HCT116 (cell line): ENCODE results near the gene SHF. TPM values are rescaled to one million over a fixed set of nuclear protein-coding genes. Genes with fewer than 3 reads are reported as not detected.

Source experiments
- ATAC-seq: fragments of 200-7000 bp; cut with Tn5 transposase; 2 replicates; pipeline ENCODE4 v1.9.1; 2020; ENCODE audit warnings: mild to moderate bottlenecking, moderate library complexity
- BruUV-seq: library from RNA; stranded (reverse); fragments of 400-500 nt; replicated peaks from 2 replicates; lab custom pipeline; 2021; lab: Mats Ljungman, UMichigan
- CTCF ChIA-PET: fragments of 300-600 bp; sonication (Branson Sonifier 250); formaldehyde crosslinking; loops from one replicate; lab custom pipeline; 2021; ENCODE audit warnings: antibody characterized with exemption; lab: Charles Lee
- POLR2A ChIA-PET: fragments of 300-600, 350-600 bp; sonication (Branson Sonifier 250); formaldehyde crosslinking; loops from one replicate; lab custom pipeline; 2021; ENCODE audit warnings: antibody characterized with exemption; lab: Charles Lee
- RAD21 ChIA-PET, 2 experiments: fragments of 300-600 bp; sonication (Branson Sonifier 250); formaldehyde crosslinking; loops; one replicate each; lab custom pipeline; 2023; ENCODE audit warnings: low total read pairs in 2 of 2; ENCODE audit not compliant: uncharacterized antibody in 2 of 2, unreplicated experiment in 2 of 2, low non-redundant PET in 1 of 2; lab: Charles Lee
- DNase-seq: peaks from one replicate; pipeline ENCODE4 v3.0.0-alpha.2; 2010; ENCODE audit warnings: low read depth, low spot score
- H2AFZ ChIP-seq: fragments of 200-600 bp; shearing (Covaris generic), sonication (generic); 2 replicates; pipeline ENCODE4 v1.6.1; 2017; ENCODE audit warnings: low read depth, mixed run types, mixed read lengths, antibody characterized with exemption, low read length; ENCODE audit not compliant: poor library complexity, severe bottlenecking
- H3K27ac ChIP-seq: 2 replicates; pipeline ENCODE4 v1.5.1; 2012; ENCODE audit warnings: low read depth, low read length
- H3K27me3 ChIP-seq: fragments of 200-600 bp; sonication (generic); 2 replicates; pipeline ENCODE4 v1.6.1; 2016; ENCODE audit warnings: mixed run types, low read length, mixed read lengths; ENCODE audit not compliant: insufficient read depth
- H3K36me3 ChIP-seq, 2 experiments: fragments of 200-500 bp in 1 of 2; fragments of 200-600 bp in 1 of 2; sonication (Bioruptor generic) in 1 of 2; sonication (generic) in 1 of 2; 2 replicates each; pipeline versions ENCODE4 v1.5.1 to v1.6.1; 2014 to 2016; ENCODE audit warnings: low read length in 2 of 2, inconsistent platforms in 1 of 2, mixed read lengths in 1 of 2, mixed run types in 1 of 2; ENCODE audit not compliant: insufficient read depth in 2 of 2, control insufficient read depth in 1 of 2
- H3K4me1 ChIP-seq, 2 experiments: fragments of 200-600 bp in 1 of 2; sonication (generic) in 1 of 2; 2 replicates each; pipeline versions ENCODE4 v1.5.1 to v1.6.1; 2012 to 2017; ENCODE audit warnings: low read length in 2 of 2, inconsistent platforms in 1 of 2, mild to moderate bottlenecking in 1 of 2, mixed read lengths in 1 of 2, mixed run types in 1 of 2, moderate library complexity in 1 of 2; ENCODE audit not compliant: insufficient read depth in 2 of 2, control insufficient read depth in 1 of 2
- H3K4me2 ChIP-seq: fragments of 200-600 bp; sonication (generic); 2 replicates; pipeline ENCODE4 v1.6.1; 2017; ENCODE audit warnings: mixed run types, low read length, mixed read lengths
- H3K4me3 ChIP-seq, 2 experiments: fragments of 200-600 bp in 1 of 2; sonication (generic) in 1 of 2; replicated peaks in 1 of 2; 2 replicates each; pipeline ENCODE4 v1.5.1; 2011 to 2016; ENCODE audit warnings: low read length in 2 of 2, control low read depth in 1 of 2, low read depth in 1 of 2, mild to moderate bottlenecking in 1 of 2, mixed read lengths in 1 of 2, mixed run types in 1 of 2
- H3K79me2 ChIP-seq: fragments of 200-600 bp; sonication (generic); 2 replicates; pipeline ENCODE4 v1.6.1; 2017; ENCODE audit warnings: mild to moderate bottlenecking, mixed run types, low read length, moderate library complexity, mixed read lengths; ENCODE audit not compliant: insufficient read depth
- H3K9ac ChIP-seq: fragments of 200-600 bp; sonication (generic); 2 replicates; pipeline ENCODE4 v1.6.1; 2016; ENCODE audit warnings: low read length, mixed read lengths
- H3K9me2 ChIP-seq: fragments of 200-600 bp; sonication (generic), shearing (Covaris generic); 2 replicates; pipeline ENCODE4 v1.6.1; 2017; ENCODE audit warnings: mixed run types, mild to moderate bottlenecking, moderate library complexity; ENCODE audit not compliant: insufficient read depth
- H3K9me3 ChIP-seq, 2 experiments: fragments of 200-500 bp in 1 of 2; fragments of 200-600 bp in 1 of 2; sonication (Bioruptor generic) in 1 of 2; sonication (generic) in 1 of 2; 2 replicates each; pipeline ENCODE4 v1.6.1; 2014 to 2017; ENCODE audit warnings: low read length in 2 of 2, mixed read lengths in 2 of 2, inconsistent platforms in 1 of 2, low read depth in 1 of 2, mild to moderate bottlenecking in 1 of 2, mixed run types in 1 of 2, moderate library complexity in 1 of 2; ENCODE audit not compliant: control insufficient read depth in 1 of 2, insufficient read depth in 1 of 2
- H4K20me1 ChIP-seq: fragments of 200-600 bp; sonication (generic), shearing (Covaris generic); 2 replicates; pipeline ENCODE4 v1.6.1; 2017; ENCODE audit warnings: mixed run types, mild to moderate bottlenecking, moderate library complexity; ENCODE audit not compliant: insufficient read depth
- EZH2 ChIP-seq: fragments of 200-600 bp; sonication (generic); IDR thresholded peaks from 2 replicates; pipeline ENCODE4 v1.6.1; 2017; ENCODE audit warnings: antibody characterized with exemption, mixed run types
- FOSL1 ChIP-seq: IDR thresholded peaks from 2 replicates; pipeline ENCODE4 v1.6.1; 2012; ENCODE audit warnings: low read depth
- JUND ChIP-seq: IDR thresholded peaks from 2 replicates; pipeline ENCODE4 v1.6.1; 2012
- SRF ChIP-seq: IDR thresholded peaks from 2 replicates; pipeline ENCODE4 v1.6.1; 2012; ENCODE audit warnings: low read depth
- TCF7L2 ChIP-seq: IDR thresholded peaks from 2 replicates; pipeline ENCODE4 v1.7.0; 2011; ENCODE audit warnings: borderline replicate concordance, inconsistent platforms; ENCODE audit not compliant: insufficient read depth, insufficient read length; ENCODE audit errors: extremely low read depth
- intact Hi-C: fragments of 100-400 bp; cut with micrococcal nuclease; formaldehyde crosslinking; loops from 2 replicates; pipeline ENCODE4 v1.10.0; 2022
- total RNA-seq: library from RNA; stranded (reverse); gene quantifications from one replicate; pipeline ENCODE4 v1.2.1, GENCODE V29; 2021; ENCODE audit not compliant: unreplicated experiment
- TF ChIP-seq, protein P1 (sequence below): IDR thresholded peaks from 2 replicates; pipeline ENCODE4 v1.6.1; 2011; ENCODE audit warnings: mild to moderate bottlenecking, low read length, moderate library complexity; ENCODE audit not compliant: insufficient replicate concordance; ENCODE audit errors: extremely low read depth

Gene SHF
- total RNA-seq, 1 experiment from 2014 or later, result 2.6 TPM

GRCh38 chr15:45162771-45163507, 24.8 kb downstream of the SHF start (continued):
- TF ChIP-seq TCF7L2, result no peak
- no peak for TF ChIP-seq SRF
- TF ChIP-seq EZH2, result no peak
- TF ChIP-seq JUND, result no peak

DNA sequence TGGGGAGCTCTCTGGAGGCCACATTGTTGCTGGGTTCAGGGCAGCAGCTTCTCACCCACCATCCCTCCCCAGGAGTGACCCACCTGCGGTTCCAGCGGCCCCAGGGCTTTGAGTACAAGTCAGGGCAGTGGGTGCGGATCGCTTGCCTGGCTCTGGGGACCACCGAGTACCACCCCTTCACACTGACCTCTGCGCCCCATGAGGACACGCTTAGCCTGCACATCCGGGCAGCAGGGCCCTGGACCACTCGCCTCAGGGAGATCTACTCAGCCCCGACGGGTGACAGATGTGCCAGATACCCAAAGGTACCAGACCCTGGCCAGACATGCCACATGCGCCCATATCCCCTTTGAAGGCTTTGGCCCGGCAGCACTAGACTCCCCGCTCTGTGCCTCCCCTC, 26.1 kb downstream of the SHF start:
- no peak overlapping the region for H3K9ac ChIP-seq
- H4K20me1 ChIP-seq, result no peaks in the 10 kb centered on the region
- ATAC-seq, result no peak
- RAD21 ChIA-PET, result no interaction called here
- BruUV-seq, result no TSS peak
- POLR2A ChIA-PET, result no interaction called here
- intact Hi-C loops, result loop anchor here (10.0 kb wide), 1 partner anchor 453 kb away; no protein-coding TSS in a partner anchor
- no peaks in the 10 kb centered on the region for H3K9me3 ChIP-seq
- no peaks in the 10 kb centered on the region for H3K9me2 ChIP-seq
- H3K27ac ChIP-seq, result no peak overlapping the region
- no peak for TF ChIP-seq JUND
- TF ChIP-seq, protein P1, sequence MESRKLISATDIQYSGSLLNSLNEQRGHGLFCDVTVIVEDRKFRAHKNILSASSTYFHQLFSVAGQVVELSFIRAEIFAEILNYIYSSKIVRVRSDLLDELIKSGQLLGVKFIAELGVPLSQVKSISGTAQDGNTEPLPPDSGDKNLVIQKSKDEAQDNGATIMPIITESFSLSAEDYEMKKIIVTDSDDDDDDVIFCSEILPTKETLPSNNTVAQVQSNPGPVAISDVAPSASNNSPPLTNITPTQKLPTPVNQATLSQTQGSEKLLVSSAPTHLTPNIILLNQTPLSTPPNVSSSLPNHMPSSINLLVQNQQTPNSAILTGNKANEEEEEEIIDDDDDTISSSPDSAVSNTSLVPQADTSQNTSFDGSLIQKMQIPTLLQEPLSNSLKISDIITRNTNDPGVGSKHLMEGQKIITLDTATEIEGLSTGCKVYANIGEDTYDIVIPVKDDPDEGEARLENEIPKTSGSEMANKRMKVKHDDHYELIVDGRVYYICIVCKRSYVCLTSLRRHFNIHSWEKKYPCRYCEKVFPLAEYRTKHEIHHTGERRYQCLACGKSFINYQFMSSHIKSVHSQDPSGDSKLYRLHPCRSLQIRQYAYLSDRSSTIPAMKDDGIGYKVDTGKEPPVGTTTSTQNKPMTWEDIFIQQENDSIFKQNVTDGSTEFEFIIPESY, result no peak
- no peak for TF ChIP-seq FOSL1
- H3K79me2 ChIP-seq, result 0 out of 2 replicates have a peak, but pooled peaks cover 6% of the 10 kb centered on the region
- no peak overlapping the region for H3K4me2 ChIP-seq
- H3K36me3 ChIP-seq, result no peaks in the 10 kb centered on the region
- no peak for DNase-seq
- H3K4me3 ChIP-seq, result no peak overlapping the region
- no peaks in the 10 kb centered on the region for H3K27me3 ChIP-seq
- no peak overlapping the region for H2AFZ ChIP-seq
- H3K4me1 ChIP-seq, result peaks cover 12 to 28% of the 10 kb centered on the region in 2 experiments
- CTCF ChIA-PET, result interaction anchor here (0.8 to 4.0 kb wide), 4 partner anchors 18 to 450 kb away, joined by 3 to 42 read pairs (median 8); no protein-coding TSS in a partner anchor
